Lower leg skin (tissue), 4 donors: ENCODE measurements around the gene SPRR1A. TPM values are rescaled to one million over a fixed set of nuclear protein-coding genes. Genes with fewer than 3 reads are reported as not detected.

Experiments used
- DNase-seq, 2 donors: peaks; one replicate each; pipeline ENCODE4 v3.0.0-alpha.2; 2019; ENCODE audit warnings: low spot score in 2 of 2
- H3K4me3 ChIP-seq: fragments of 200-600 bp; sonication (generic); 2 replicates; pipeline ENCODE4 v1.5.1; 2017; ENCODE audit warnings: mild to moderate bottlenecking, low read depth; ENCODE audit not compliant: poor library complexity, severe bottlenecking
- POLR2A ChIP-seq, 2 donors: fragments of 450-650 bp; IDR thresholded peaks; one replicate each; pipeline ENCODE4 v1.6.1; 2016 to 2017; ENCODE audit warnings: antibody characterized with exemption in 2 of 2, mild to moderate bottlenecking in 1 of 2, moderate library complexity in 1 of 2
- WGBS, 2 donors: methylation state at CpG; one replicate each; pipeline ENCODE4 v1.1.5; 2018; 5-methylcytosine and 5-hydroxymethylcytosine counted together
- intact Hi-C: fragments of 100-400 bp; cut with DNase I; formaldehyde crosslinking; loops from one replicate; pipeline ENCODE4 v1.15.0; 2023; ENCODE audit warnings: low total_unique reads
- total RNA-seq, 4 donors: library from RNA; depleted of rRNA; stranded (reverse); fragments of >200 nt; gene quantifications; one replicate each; pipeline ENCODE4 v1.1.0, GENCODE V29; 2016
- TF ChIP-seq, protein P1 (sequence below), 3 donors: fragments of 450-650 bp; IDR thresholded peaks; one replicate each; pipeline ENCODE4 v1.5.1; 2016; ENCODE audit warnings: antibody characterized with exemption in 3 of 3, mild to moderate bottlenecking in 3 of 3, moderate library complexity in 2 of 3

SPRR1A gene
- total RNA-seq, 4 donors from 2014 or later = not detected

DNA sequence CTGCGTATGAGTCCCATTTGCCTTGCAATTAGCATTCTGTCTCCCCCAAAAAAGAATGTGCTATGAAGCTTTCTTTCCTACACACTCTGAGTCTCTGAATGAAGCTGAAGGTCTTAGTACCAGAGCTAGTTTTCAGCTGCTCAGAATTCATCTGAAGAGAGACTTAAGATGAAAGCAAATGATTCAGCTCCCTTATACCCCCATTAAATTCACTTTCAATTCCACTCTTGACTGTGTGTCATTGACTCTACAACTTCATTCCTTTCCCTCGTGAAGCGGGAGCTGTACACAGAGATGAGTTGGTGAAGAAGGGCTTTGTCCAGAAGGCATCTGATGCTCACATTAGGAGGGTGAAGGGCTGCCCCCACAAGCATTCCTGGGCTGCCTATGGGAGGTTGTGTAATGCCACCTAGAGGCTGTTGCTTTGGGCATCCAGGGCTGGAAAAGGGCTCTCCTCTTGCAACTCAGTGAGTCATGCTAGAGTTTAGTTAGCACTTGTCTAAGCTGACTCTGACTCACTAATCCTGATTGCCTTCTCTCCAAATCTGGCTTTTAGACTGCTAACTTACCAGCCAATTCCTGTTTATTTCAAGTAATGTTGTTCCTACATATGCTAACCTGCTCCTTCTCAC, 48.9 kb downstream of the SPRR1A start:
- WGBS, 2 donors = 34 to 57% methylated on average over 3 of the region's 3 CpGs
- DNase-seq = no peak
- intact Hi-C loops = no loop called here
- TF ChIP-seq, protein P1, sequence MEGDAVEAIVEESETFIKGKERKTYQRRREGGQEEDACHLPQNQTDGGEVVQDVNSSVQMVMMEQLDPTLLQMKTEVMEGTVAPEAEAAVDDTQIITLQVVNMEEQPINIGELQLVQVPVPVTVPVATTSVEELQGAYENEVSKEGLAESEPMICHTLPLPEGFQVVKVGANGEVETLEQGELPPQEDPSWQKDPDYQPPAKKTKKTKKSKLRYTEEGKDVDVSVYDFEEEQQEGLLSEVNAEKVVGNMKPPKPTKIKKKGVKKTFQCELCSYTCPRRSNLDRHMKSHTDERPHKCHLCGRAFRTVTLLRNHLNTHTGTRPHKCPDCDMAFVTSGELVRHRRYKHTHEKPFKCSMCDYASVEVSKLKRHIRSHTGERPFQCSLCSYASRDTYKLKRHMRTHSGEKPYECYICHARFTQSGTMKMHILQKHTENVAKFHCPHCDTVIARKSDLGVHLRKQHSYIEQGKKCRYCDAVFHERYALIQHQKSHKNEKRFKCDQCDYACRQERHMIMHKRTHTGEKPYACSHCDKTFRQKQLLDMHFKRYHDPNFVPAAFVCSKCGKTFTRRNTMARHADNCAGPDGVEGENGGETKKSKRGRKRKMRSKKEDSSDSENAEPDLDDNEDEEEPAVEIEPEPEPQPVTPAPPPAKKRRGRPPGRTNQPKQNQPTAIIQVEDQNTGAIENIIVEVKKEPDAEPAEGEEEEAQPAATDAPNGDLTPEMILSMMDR (IDR thresholded peaks at IDR 0.05) = no peak
- no peak for TF ChIP-seq POLR2A (IDR thresholded peaks at IDR 0.05)
- H3K4me3 ChIP-seq = no peak overlapping the region

DNA sequence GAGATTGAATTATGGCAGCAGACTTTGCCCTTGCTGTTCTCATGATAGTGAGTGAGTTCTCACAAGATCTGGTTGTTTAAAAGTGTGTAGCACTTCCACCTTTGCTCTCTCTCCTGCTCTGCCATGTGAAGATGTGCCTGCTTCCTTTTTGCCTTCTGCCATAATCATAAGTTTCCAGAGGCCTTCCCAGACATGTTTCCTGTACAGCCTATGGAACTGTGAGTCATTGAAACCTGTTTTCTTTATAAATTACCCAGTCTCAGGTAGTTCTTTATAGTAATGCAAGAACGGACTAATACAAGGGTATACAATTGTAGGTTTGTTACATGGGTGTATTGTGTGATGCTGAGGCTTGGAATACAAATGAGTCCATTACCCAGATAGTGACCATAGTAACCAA, 51.3 kb downstream of the SPRR1A start:
- intact Hi-C loops = no loop called here
- TF ChIP-seq, protein P1 (IDR thresholded peaks at IDR 0.05) = no peak
- TF ChIP-seq POLR2A (IDR thresholded peaks at IDR 0.05) = no peak
- no peak overlapping the region for H3K4me3 ChIP-seq
- 66 to 74% methylated on average over 1 of the region's 1 CpG for WGBS, 2 donors
- DNase-seq = no peak

Other genes with a start within 250 kb of the SPRR1A start
- 100 to 1,000 TPM; 219 to 353 (median 231) TPM for gene KPRP, start 226.1 kb upstream of the SPRR1A start, total RNA-seq
- gene LCE1F, start 208.9 kb upstream of the SPRR1A start, total RNA-seq = 100 to 1,000 TPM in 1 of 4 donors, 10 to 100 TPM in 3; 34.2 to 121 (median 64.6) TPM
- 100 to 1,000 TPM in 2 of 4 donors, 10 to 100 TPM in 2; 45.3 to 112 (median 101) TPM for gene LCE1E, start 197.8 kb upstream of the SPRR1A start, total RNA-seq
- gene LCE1D, start 187.4 kb upstream of the SPRR1A start, total RNA-seq = 100 to 1,000 TPM; 130 to 942 (median 594) TPM
- gene LCE1C, start 177.4 kb upstream of the SPRR1A start, total RNA-seq = 1,000 to 10,000 TPM; 1,701 to 2,689 (median 2,386) TPM
- gene LCE1B, start 172.1 kb upstream of the SPRR1A start, total RNA-seq = 100 to 1,000 TPM; 207 to 278 (median 246) TPM
- 100 to 1,000 TPM; 612 to 936 (median 792) TPM for gene LCE1A, start 156.6 kb upstream of the SPRR1A start, total RNA-seq
- gene LCE6A, start 141.2 kb upstream of the SPRR1A start, total RNA-seq = 100 to 1,000 TPM in 2 of 4 donors, 10 to 100 TPM in 2; 60.9 to 207 (median 107) TPM
- gene LCE7A, start 124.1 kb upstream of the SPRR1A start, total RNA-seq = 1 to 10 TPM in 1 of 4 donors, not detected in 3; 5.1 TPM
- gene SMCP, start 105.8 kb upstream of the SPRR1A start, total RNA-seq = not detected
- 100 to 1,000 TPM; 162 to 322 (median 207) TPM for gene IVL, start 75.5 kb upstream of the SPRR1A start, total RNA-seq
- 100 to 1,000 TPM in 1 of 4 donors, 10 to 100 TPM in 3; 41.5 to 137 (median 78.1) TPM for gene SPRR5, start 36.9 kb upstream of the SPRR1A start, total RNA-seq
- 100 to 1,000 TPM in 2 of 4 donors, 10 to 100 TPM in 1, 1 to 10 TPM in 1; 4.0 to 142 (median 77.2) TPM for gene SPRR4, start 13.4 kb upstream of the SPRR1A start, total RNA-seq
- gene SPRR3, start 17.7 kb downstream of the SPRR1A start, total RNA-seq = not detected
- gene SPRR1B, start 47.1 kb downstream of the SPRR1A start, total RNA-seq = 100 to 1,000 TPM in 2 of 4 donors, 10 to 100 TPM in 2; 42.6 to 213 (median 128) TPM
- 100 to 1,000 TPM in 1 of 4 donors, 10 to 100 TPM in 1, 1 to 10 TPM in 2; 1.1 to 148 (median 20.6) TPM for gene SPRR2D, start 57.0 kb downstream of the SPRR1A start, total RNA-seq
- gene SPRR2A, start 73.4 kb downstream of the SPRR1A start, total RNA-seq = under 1 TPM in 1 of 4 donors, not detected in 3; 0.71 TPM
- gene SPRR2B, start 87.5 kb downstream of the SPRR1A start, total RNA-seq = 10 to 100 TPM in 1 of 4 donors, 1 to 10 TPM in 1, not detected in 2; 1.7 to 13.6 TPM
- 100 to 1,000 TPM; 149 to 650 (median 233) TPM for gene SPRR2E, start 110.4 kb downstream of the SPRR1A start, total RNA-seq
- gene SPRR2F, start 129.4 kb downstream of the SPRR1A start, total RNA-seq = under 1 TPM in 1 of 4 donors, not detected in 3; 0.64 TPM
- 100 to 1,000 TPM in 2 of 4 donors, 10 to 100 TPM in 2; 58.1 to 175 (median 92.7) TPM for gene SPRR2G, start 166.8 kb downstream of the SPRR1A start, total RNA-seq
- not detected for gene LELP1, start 219.3 kb downstream of the SPRR1A start, total RNA-seq
- 10 to 100 TPM in 1 of 4 donors, 1 to 10 TPM in 1, under 1 TPM in 2; 0.34 to 46.0 (median 0.91) TPM for gene PRR9, start 233.5 kb downstream of the SPRR1A start, total RNA-seq